PC-9 (cell line): ENCODE measurements around the gene DPYD.

Experiments used
- EZH2 ChIP-seq: fragments of 200-600 bp; sonication (generic); IDR thresholded peaks from 2 replicates; pipeline ENCODE4 v1.8.0; 2017; ENCODE audit warnings: antibody characterized with exemption, low read depth
- TF ChIP-seq, protein P1 (sequence below): fragments of 200-600 bp; sonication (generic); conservative IDR thresholded peaks from 2 replicates; pipeline ENCODE4 v1.6.1; 2017; ENCODE audit warnings: mixed run types, antibody characterized with exemption, mild to moderate bottlenecking, moderate library complexity

DNA sequence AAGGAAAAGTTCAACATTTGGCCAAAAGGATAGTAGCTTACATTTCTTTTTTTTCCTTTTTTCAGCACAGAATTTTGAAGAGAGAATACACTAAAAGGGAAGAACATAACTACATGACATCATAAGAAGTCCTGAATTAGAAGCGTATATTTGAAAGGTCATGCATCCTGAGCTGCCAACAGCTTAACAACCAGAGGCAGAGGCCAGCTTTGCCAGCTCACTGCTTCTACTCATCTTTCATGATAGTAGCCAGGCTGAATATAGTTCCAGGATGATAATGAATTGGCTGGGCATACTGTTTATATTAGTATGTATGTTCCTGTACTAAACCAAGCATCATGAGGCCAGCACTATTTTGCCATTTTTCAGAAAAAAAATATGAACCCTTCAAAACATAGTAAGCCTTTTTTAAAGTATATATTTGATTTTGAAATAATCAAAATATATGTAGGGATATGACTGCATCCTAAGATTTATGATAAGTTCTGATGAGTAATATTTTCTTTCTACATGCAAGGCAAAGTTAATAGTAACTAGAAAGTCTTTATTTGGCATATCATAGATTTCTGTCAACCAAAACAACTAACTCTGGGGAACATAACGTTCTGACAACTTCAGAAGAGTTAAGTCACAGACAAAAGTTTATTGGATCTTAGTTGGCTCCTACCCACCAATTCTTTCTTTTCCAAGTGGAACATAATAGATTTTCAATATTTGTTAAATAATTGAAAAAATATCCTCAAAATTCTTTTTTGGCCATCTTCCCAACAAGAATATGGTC, 123.2 kb downstream of the DPYD start:
- TF ChIP-seq, protein P1, sequence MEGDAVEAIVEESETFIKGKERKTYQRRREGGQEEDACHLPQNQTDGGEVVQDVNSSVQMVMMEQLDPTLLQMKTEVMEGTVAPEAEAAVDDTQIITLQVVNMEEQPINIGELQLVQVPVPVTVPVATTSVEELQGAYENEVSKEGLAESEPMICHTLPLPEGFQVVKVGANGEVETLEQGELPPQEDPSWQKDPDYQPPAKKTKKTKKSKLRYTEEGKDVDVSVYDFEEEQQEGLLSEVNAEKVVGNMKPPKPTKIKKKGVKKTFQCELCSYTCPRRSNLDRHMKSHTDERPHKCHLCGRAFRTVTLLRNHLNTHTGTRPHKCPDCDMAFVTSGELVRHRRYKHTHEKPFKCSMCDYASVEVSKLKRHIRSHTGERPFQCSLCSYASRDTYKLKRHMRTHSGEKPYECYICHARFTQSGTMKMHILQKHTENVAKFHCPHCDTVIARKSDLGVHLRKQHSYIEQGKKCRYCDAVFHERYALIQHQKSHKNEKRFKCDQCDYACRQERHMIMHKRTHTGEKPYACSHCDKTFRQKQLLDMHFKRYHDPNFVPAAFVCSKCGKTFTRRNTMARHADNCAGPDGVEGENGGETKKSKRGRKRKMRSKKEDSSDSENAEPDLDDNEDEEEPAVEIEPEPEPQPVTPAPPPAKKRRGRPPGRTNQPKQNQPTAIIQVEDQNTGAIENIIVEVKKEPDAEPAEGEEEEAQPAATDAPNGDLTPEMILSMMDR, result no peak
- TF ChIP-seq EZH2, result no peak
